Activated naive CD4-positive, alpha-beta T cell treated with anti-CD3 and anti-CD28 coated beads for 36 hours (primary cell): ENCODE data around the gene LDB2. TPM values are rescaled to one million over a fixed set of nuclear protein-coding genes. Genes with fewer than 3 reads are reported as not detected.

Experiments used
- CTCF ChIA-PET: fragments of 350-600 bp; sonication (Branson Sonifier 250); formaldehyde crosslinking; loops from one replicate; lab custom pipeline; 2021; ENCODE audit warnings: antibody characterized with exemption; lab: Charles Lee
- DNase-seq: peaks from one replicate; pipeline ENCODE4 v3.0.0-alpha.2; 2020
- H3K27ac Mint-ChIP-seq: one replicate; pipeline ENCODE4 v1.8.0; 2021; ENCODE audit warnings: mild to moderate bottlenecking, mixed read lengths
- H3K27me3 Mint-ChIP-seq: one replicate; pipeline ENCODE4 v1.8.0; 2021; ENCODE audit warnings: low read depth, mixed read lengths
- H3K36me3 Mint-ChIP-seq: one replicate; pipeline ENCODE4 v1.8.0; 2021; ENCODE audit warnings: low read depth, mixed read lengths
- H3K4me1 Mint-ChIP-seq: one replicate; pipeline ENCODE4 v1.8.0; 2021; ENCODE audit warnings: low read depth, mixed read lengths
- H3K4me3 Mint-ChIP-seq: one replicate; pipeline ENCODE4 v1.8.0; 2021; ENCODE audit warnings: mild to moderate bottlenecking, moderate library complexity, mixed read lengths
- H3K9me3 Mint-ChIP-seq: one replicate; pipeline ENCODE4 v1.8.0; 2021; ENCODE audit warnings: mixed read lengths
- intact Hi-C: fragments of 100-400 bp; cut with micrococcal nuclease; formaldehyde crosslinking; loops from one replicate; pipeline ENCODE4 v1.15.1; 2023
- total RNA-seq, 2 experiments: library from RNA; stranded (reverse); gene quantifications; one replicate each; pipeline ENCODE4 v1.2.3, GENCODE V29; 2021

Gene LDB2
- total RNA-seq, 2 experiments from 2014 or later: not detected

- Mint-ChIP-seq H3K36me3 (no peaks in the 10 kb centered on the region), H3K4me1 (no peaks in the 10 kb centered on the region), H3K4me3 (no peak overlapping the region), H3K9me3 (no peaks in the 10 kb centered on the region), H3K27ac (no peak overlapping the region), H3K27me3 (no peaks in the 10 kb centered on the region)
- CTCF ChIA-PET: no interaction called here
- intact Hi-C loops: no loop called here
- no peak for DNase-seq
These were observed 10.8 kb upstream of the LDB2 start for GRCh38 chr4:16909281-16909680.

- intact Hi-C loops: no loop called here
- Mint-ChIP-seq H3K27me3 (no peaks in the 10 kb centered on the region), H3K9me3 (no peaks in the 10 kb centered on the region), H3K4me3 (no peak overlapping the region), H3K4me1 (no peaks in the 10 kb centered on the region), H3K36me3 (no peaks in the 10 kb centered on the region), H3K27ac (no peak overlapping the region)
- CTCF ChIA-PET: no interaction called here
- no peak for DNase-seq
These were observed 10.1 kb upstream of the LDB2 start for GRCh38 chr4:16908377-16909021.

GRCh38 chr4:16900325-16900724 is 1.9 kb upstream of the LDB2 start:
- H3K4me1 Mint-ChIP-seq: peaks cover 4% of the 10 kb centered on the region
- intact Hi-C loops: no loop called here
- peaks cover 6% of the 10 kb centered on the region for H3K27me3 Mint-ChIP-seq
- H3K9me3 Mint-ChIP-seq: no peaks in the 10 kb centered on the region
- H3K4me3 Mint-ChIP-seq: no peak overlapping the region
- DNase-seq: no peak
- CTCF ChIA-PET: no interaction called here
- H3K27ac Mint-ChIP-seq: no peak overlapping the region
- H3K36me3 Mint-ChIP-seq: no peaks in the 10 kb centered on the region

GRCh38 chr4:16896881-16897750 is 1.3 kb downstream of the LDB2 start:
- H3K36me3 Mint-ChIP-seq: no peaks in the 10 kb centered on the region
- H3K27ac Mint-ChIP-seq: no peak overlapping the region
- peaks cover 6% of the 10 kb centered on the region for H3K27me3 Mint-ChIP-seq
- intact Hi-C loops: no loop called here
- H3K9me3 Mint-ChIP-seq: no peaks in the 10 kb centered on the region
- DNase-seq: no peak
- H3K4me3 Mint-ChIP-seq: no peak overlapping the region
- peaks cover 24% of the 10 kb centered on the region for H3K4me1 Mint-ChIP-seq
- CTCF ChIA-PET: interaction anchor here (0.6 to 1.2 kb wide), 2 partner anchors 19 to 53 kb away, joined by 3 to 9 read pairs; no protein-coding TSS in a partner anchor

- H3K4me1 Mint-ChIP-seq: peaks cover 40% of the 10 kb centered on the region
- H3K27me3 Mint-ChIP-seq: peaks cover 6% of the 10 kb centered on the region
- intact Hi-C loops: no loop called here
- CTCF ChIA-PET: interaction anchor here (1.6 kb wide), 1 partner anchor 22 kb away, joined by 7 read pairs; no protein-coding TSS in a partner anchor
- H3K36me3 Mint-ChIP-seq: no peaks in the 10 kb centered on the region
- H3K4me3 Mint-ChIP-seq: no peak overlapping the region
- DNase-seq: no peak
- H3K27ac Mint-ChIP-seq: no peak overlapping the region
- no peaks in the 10 kb centered on the region for H3K9me3 Mint-ChIP-seq
These were observed 4.0 kb downstream of the LDB2 start for GRCh38 chr4:16894406-16894805.

- Mint-ChIP-seq H3K4me1 (peaks cover 42% of the 10 kb centered on the region), H3K27me3 (peaks cover 2% of the 10 kb centered on the region), H3K27ac (peak overlapping the region; percentile 13), H3K4me3 (peak overlapping the region; percentile 15), H3K9me3 (no peaks in the 10 kb centered on the region), H3K36me3 (no peaks in the 10 kb centered on the region)
- peak; percentile 53 for DNase-seq
- CTCF ChIA-PET: interaction anchor here (0.6 to 1.6 kb wide), 4 partner anchors 12 to 554 kb away, joined by 3 to 7 read pairs (median 6); no protein-coding TSS in a partner anchor
- intact Hi-C loops: loop anchor here (1.0 kb wide), 2 partner anchors 23 to 443 kb away; no protein-coding TSS in a partner anchor
These were observed 5.2 kb downstream of the LDB2 start for GRCh38 chr4:16893141-16893651.

- no peak overlapping the region for H3K4me3 Mint-ChIP-seq
- H3K27ac Mint-ChIP-seq: no peak overlapping the region
- no peaks in the 10 kb centered on the region for H3K27me3 Mint-ChIP-seq
- CTCF ChIA-PET: interaction anchor here (0.5 kb wide), 1 partner anchor 14 kb away, joined by 3 read pairs; no protein-coding TSS in a partner anchor
- H3K36me3 Mint-ChIP-seq: no peaks in the 10 kb centered on the region
- intact Hi-C loops: no loop called here
- DNase-seq: no peak
- H3K4me1 Mint-ChIP-seq: peaks cover 40% of the 10 kb centered on the region
- no peaks in the 10 kb centered on the region for H3K9me3 Mint-ChIP-seq
These were observed 7.8 kb downstream of the LDB2 start for GRCh38 chr4:16890651-16891050.

- H3K36me3 Mint-ChIP-seq: no peaks in the 10 kb centered on the region
- H3K4me1 Mint-ChIP-seq: peaks cover 42% of the 10 kb centered on the region
- DNase-seq: no peak
- intact Hi-C loops: no loop called here
- CTCF ChIA-PET: no interaction called here
- H3K27ac Mint-ChIP-seq: no peak overlapping the region
- H3K4me3 Mint-ChIP-seq: no peak overlapping the region
- no peaks in the 10 kb centered on the region for H3K9me3 Mint-ChIP-seq
- no peaks in the 10 kb centered on the region for H3K27me3 Mint-ChIP-seq
These were observed 8.5 kb downstream of the LDB2 start for GRCh38 chr4:16889945-16890344.

- peaks cover 30% of the 10 kb centered on the region for H3K4me1 Mint-ChIP-seq
- CTCF ChIA-PET: interaction anchor here (0.6 kb wide), 1 partner anchor 29 kb away, joined by 3 read pairs; no protein-coding TSS in a partner anchor
- DNase-seq: no peak
- H3K27me3 Mint-ChIP-seq: no peaks in the 10 kb centered on the region
- no peaks in the 10 kb centered on the region for H3K9me3 Mint-ChIP-seq
- intact Hi-C loops: no loop called here
- no peak overlapping the region for H3K27ac Mint-ChIP-seq
- H3K4me3 Mint-ChIP-seq: no peak overlapping the region
- no peaks in the 10 kb centered on the region for H3K36me3 Mint-ChIP-seq
These were observed 10.6 kb downstream of the LDB2 start for GRCh38 chr4:16887887-16888286.

- no peak overlapping the region for H3K27ac Mint-ChIP-seq
- H3K4me1 Mint-ChIP-seq: peaks cover 8% of the 10 kb centered on the region
- no peaks in the 10 kb centered on the region for H3K36me3 Mint-ChIP-seq
- no peak overlapping the region for H3K4me3 Mint-ChIP-seq
- CTCF ChIA-PET: interaction anchor here (0.6 kb wide), 1 partner anchor 129 kb away, joined by 3 read pairs; no protein-coding TSS in a partner anchor
- intact Hi-C loops: no loop called here
- H3K9me3 Mint-ChIP-seq: no peaks in the 10 kb centered on the region
- no peak for DNase-seq
- H3K27me3 Mint-ChIP-seq: no peaks in the 10 kb centered on the region
These were observed 13.6 kb downstream of the LDB2 start for GRCh38 chr4:16884673-16885460.

- Mint-ChIP-seq H3K4me1 (peaks cover 2% of the 10 kb centered on the region), H3K27ac (no peak overlapping the region), H3K9me3 (no peaks in the 10 kb centered on the region), H3K27me3 (no peaks in the 10 kb centered on the region), H3K36me3 (no peaks in the 10 kb centered on the region), H3K4me3 (no peak overlapping the region)
- DNase-seq: no peak
- intact Hi-C loops: no loop called here
- CTCF ChIA-PET: no interaction called here
These were observed 14.6 kb downstream of the LDB2 start for GRCh38 chr4:16883806-16884205.
